OCI-M2 (cell line): ENCODE data around the gene CHCHD5.

Experiments used
- DNase-seq: peaks from one replicate; lab custom pipeline; 2025; ENCODE audit not compliant: unreplicated experiment; lab: John Stamatoyannopoulos, UW

CHCHD5 gene

DNA sequence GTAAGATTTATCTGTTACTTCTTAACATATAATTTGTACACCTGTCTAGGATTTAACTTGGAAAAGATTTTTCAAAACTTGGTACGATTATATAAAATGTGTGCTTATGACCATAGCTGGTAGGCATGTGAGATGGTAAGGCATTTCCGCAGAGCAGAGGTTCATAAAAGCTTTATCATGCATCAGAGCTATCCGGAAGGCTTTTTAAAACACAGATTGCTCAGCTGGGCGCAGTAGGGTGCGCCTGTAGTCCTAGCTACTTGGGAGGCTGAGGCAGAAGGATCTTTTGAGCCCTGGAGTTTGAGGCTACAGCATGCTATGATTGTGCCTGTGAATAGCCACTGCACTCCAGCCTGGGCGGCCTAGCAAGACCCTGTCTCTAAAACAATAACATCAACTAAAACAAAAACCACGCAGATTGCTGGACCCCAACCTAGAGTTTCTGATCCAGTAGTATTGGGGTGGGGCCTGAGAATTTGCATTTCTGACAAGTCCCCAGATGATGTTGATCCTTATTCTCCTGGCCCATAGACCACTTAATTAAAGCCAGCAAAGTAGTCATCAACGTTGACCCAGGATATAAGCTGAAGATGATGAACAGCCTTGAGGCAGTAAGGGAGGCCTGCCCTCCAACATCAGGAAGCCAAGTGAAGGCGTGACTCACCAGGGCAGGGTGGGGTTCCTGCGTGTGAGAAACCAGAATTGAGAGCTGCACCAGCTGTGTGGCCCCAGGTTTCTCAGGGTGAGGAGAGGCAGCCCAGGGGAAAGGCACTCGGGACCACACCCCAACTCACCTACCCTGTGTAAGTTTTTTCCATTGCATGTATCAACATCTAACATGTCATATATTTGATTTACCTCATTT, 39.7 kb downstream of the CHCHD5 start:
- no peak for DNase-seq

DNA sequence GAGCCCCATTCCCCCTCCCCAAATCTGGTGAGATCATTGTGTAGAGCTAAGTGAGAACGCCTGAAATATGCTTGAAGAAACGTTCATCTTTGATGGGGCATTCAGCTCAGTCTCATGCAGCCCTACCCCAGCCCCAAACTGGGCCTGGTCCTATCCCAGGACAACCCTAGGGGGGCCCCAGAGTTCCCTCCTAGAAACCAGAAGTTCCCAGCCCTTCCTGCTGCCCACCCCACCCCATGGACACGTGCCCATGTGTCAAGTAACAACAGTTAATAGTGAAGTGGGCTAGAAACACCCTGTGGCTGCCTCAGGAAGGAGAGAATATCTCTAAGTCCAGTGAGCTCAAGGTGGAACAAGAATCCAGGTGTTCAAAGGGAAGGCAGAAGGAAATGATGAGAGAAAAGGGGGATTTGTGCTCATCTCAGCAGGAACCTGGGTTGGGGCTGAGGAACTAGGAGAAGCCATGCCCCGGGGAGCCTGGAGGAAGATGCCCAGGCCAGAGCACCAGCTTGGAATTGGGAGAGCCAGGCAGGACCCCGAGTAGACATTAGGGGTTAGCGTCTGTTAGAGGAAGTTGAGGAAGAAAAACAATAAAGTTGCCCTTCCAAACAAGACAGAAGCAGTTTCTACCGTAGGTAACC, 41.2 kb downstream of the CHCHD5 start:
- no peak for DNase-seq

DNA sequence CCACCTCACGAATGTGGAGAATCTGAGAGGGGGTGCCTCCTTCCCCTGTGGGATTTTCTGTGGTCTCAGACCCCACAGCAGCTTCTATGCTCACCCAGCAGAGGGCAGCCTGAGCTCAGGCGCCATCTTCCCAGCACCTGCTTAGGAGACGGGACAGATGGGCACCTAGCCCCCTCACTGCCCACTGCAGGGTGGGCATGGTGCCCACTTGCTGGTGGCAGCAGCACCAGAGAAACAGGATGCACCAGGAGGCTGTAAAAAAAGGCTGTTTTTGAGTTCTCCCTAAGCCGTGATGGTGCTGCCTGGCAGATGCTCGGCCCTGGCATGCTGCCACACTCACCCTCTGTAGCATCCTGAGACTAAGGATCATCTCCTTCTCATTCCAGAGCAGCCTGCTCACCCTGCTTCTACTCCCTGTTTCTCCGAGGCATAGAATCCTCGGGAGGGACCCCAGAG, 42.2 kb downstream of the CHCHD5 start:
- DNase-seq: no peak

DNA sequence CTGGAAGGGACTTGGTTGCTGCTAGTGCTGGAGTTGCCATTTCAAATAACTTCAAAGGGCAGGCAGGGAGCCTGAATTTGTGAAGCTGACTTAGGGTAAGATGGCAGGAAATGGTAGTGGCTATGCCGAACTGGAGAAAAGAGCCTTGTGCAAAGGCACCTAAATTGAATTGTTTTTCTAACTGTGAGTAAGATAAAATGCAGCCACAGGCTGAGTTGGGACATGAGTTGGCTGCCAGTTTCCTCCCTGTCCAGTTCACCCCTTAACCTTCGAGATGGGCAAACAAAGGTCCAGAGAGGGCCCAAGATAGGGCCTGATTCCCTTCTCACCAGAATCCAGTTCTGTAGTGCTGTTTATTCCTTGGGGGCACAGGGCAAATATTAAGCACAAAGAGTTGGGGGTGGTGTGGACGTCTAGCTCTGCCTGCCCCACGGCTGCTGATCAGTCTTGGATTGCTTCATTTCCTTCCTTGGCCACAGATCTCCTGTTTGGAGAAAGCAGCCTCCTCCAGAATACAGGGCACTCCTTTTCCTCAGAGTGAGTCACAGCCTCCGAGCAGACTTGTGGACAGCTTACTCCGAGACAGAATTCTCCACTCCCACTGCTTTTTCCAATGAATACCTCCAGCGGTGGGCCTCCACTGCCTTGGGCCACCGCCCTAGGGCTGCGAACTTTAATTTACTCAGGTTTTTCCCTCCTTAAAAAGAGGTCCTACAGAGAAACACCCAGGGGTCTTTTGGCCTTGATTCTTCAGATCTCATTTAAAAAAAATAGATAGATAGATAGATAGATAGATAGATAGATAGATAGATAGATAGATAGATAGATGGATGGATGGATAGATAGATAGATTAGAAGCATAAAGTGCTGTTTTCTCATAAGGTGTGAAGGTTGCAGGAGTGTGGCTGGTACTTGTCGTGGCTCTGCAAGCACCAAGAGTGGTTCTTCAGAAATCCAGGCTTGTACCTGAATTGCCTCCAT, 42.9 kb downstream of the CHCHD5 start:
- DNase-seq: no peak

DNA sequence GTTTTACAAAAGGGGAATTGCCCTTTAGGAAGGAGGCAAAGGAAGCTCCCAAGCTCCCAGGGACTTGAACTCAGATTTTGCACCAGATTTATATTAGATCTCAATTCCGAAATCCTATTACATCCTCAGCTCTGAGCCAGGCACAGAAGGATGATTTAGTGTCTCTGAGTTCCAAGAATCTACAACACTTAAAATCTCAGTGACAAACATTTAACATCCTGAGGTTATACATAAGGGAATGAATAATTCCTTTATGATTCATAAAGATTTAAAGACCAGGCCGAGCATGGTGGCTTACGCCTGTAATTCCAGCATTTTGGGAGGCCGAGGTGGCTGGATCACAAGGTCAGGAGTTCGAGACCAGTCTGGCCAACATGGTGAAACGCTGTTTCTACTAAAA, 44.8 kb downstream of the CHCHD5 start:
- no peak for DNase-seq

DNA sequence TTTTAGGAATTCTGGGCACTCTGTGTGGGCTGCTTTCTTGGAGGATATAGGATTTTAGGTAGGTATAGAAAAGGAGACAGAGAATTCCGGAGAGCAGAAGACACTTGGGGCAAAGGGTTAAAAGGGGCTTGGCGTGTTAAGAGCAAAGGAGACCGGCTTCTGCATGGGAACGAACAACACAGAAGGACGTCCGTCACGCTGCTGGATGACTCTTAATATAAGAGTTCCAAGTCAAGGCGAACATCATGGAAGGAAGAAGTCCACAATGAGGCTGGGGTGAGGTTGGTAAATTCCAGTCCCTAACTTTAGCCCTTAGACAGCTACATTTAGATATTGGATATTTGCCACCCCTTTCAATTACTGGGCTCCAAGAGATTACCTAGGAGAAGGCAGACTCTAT, 45.4 kb downstream of the CHCHD5 start:
- no peak for DNase-seq

DNA sequence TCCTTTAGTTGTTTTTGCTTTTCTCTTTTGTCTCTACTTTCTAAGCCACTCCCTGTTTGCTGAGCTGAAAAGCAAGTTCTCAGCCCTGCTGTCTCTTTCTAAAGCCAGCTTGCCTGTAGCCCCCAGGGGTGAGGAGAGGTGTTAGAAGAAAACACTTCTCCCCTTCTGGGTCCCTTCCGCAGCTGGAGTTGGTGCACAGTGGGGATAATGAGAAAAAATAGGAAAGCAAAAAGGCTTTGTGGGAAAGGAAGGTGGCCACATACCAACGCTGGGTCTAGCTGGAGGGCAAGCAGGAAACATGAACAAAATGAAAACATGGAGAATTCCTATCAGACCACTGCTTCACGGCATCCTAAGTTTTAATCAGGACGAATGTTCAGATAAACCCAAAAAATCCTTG, 45.9 kb downstream of the CHCHD5 start:
- DNase-seq: no peak

DNA sequence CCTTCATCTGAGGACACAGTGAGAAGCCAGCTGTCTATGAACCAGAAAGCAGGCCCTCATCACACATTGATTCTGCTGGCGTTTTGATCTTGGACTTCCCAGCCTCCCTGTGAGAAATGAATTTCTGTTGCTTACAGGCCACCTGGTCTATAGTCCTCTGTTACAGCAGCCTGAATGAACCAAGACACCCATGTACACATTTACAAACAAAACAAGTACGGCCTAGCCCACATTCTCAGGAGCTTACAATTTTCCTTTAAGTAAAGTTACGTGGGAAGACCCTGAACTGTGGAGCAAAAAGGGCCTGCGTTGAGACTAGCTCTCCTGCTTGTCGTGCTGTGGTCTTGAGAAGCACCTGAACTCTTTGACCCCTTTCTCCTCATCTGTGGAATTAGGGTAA, 49.3 kb downstream of the CHCHD5 start:
- no peak for DNase-seq

DNA sequence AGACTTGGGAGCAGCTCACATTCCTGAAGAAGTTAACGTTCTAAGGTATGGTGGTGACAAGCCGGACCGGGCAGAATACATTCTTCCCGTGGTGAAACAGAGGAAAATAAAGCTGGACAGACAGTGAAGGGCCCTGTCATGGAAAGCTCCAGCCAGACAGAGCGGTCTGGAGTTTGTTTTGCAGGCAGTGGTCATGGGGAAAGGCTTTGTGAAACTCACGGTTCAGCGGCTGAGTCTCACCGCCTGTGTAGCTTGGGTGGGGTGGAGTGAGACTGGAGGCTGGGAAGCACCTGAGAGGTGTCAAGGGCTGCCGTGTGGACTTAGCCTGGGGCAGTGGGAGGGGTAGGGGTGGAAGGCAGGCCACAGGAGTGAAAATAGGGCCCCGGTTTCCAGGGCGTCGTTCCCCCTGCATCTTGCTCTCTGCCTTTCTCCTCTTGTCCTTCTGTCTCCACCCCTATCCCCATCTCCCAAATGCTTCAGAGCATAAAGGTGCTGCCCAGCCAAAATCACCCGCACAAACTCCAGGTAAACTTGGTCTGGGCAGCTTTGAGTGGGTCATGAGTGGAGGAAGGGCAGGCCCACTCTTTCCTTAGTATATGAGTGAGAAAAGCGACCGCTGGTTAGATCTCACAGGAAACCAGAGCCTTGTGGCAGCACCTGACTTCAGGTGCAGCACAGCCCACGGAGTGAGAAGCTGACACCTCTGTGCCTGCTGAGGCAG, 49.9 kb downstream of the CHCHD5 start:
- no peak for DNase-seq

DNA sequence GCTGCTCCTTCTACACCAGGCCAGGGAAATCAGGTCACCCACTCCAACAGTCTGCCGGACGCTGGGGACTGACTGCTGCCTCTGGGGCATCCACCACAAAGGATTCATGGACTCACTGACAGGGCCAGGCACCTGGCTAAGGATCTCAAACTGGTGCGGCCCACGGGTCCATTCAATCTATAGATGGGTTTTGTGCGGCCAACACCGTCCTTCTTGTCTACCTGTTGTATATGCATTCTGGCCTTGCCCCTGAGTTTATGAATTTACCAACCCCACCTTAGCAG, 50.4 kb downstream of the CHCHD5 start:
- no peak for DNase-seq

DNA sequence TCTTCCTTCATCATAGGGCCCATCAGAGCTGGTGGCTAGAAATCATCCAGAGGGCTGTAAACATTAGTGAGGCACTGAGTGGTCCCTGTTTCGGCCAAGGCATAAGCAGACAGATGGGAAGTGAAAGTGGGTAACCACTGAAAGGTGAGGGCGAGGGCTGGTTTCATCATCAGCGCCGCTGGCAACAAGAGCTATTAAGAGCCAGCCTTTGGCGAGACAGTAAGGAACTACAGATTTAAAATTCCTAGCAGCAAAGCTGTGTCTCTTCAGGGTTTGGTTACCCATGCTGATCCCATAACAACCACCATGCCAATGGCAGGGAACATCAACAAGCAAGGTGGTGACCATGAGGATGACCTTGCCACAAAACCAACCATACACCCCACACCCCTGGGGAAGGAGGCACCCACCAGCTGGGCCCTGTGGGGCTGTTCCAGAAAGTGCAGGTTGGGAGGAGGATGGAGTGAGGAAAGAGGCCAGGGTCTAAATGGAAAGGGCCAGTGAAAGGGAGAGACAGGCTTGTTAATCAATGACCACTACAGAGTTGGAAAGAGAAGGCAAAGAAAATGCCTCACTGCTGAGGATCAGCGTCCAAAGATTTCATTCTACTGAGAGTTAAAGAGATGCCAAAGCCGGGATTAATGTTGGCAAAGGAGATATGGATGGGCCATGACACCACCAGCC, 52.3 kb downstream of the CHCHD5 start:
- DNase-seq: no peak

DNA sequence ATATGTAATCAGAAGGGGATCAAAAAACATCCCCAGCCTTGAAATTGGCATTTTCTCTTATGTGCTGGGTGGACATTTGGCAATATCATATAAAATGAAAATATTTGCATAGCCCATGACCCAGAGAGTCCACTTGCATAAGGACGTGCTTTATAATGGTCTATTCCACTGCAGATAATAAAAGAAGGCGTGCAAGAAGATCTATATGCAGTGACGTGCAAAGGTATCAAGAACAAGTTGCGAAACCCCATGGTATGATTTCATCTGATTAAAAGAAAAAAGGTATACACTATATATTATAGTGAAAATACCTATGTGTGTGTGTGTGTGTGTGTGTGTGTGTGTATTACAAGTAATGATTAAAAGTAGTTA, 52.9 kb downstream of the CHCHD5 start:
- DNase-seq: no peak
